Measurements from ENCODE around the gene KCNQ1OT1. TPM values are rescaled to one million over a fixed set of nuclear protein-coding genes. Genes with fewer than 3 reads are reported as not detected.

KCNQ1OT1 gene
- total and polyA plus RNA-seq, 2 of the 4 experiments (the other 2 are of a cell fraction) = 0.14 to 2.0 TPM

GRCh38 chr11:2663506-2663905, 36.3 kb downstream of the KCNQ1OT1 start:
- Histone ChIP-seq H3K9me1 (ENCODE audit: insufficient read depth, low read length) (no peaks in the 10 kb centered on the region), H2AK5ac (ENCODE audit: low read depth, low read length) (no peak overlapping the region), H3K9me3 (ENCODE audit: control insufficient read depth, insufficient read depth, low read length) (peaks cover 38% of the 10 kb centered on the region), H2AK9ac (replicated peaks; ENCODE audit: low read depth, low read length, poor library complexity) (no peak overlapping the region), H3K14ac (replicated peaks; ENCODE audit: low read depth, low read length) (no peak overlapping the region), H3K27me3 (ENCODE audit: control insufficient read depth, insufficient read depth, low read length) (peaks cover 2% of the 10 kb centered on the region; the same call in 1 of the 2 replicates), H3K79me1 (ENCODE audit: low read depth in 1 of 2, low read length in 2 of 2) (peaks cover 5 to 22% of the 10 kb centered on the region in 2 experiments; a peak in 1 of 4 replicates), H3K56ac (ENCODE audit: extremely low read depth, insufficient read depth, low read length) (no peak overlapping the region), H4K5ac (ENCODE audit: low read depth, low read length) (no peak overlapping the region), H4K20me1 (ENCODE audit: insufficient read depth, low read length) (peaks cover 24% of the 10 kb centered on the region), H3K23ac (ENCODE audit: low read depth, low read length) (no peak overlapping the region), H3K4ac (ENCODE audit: low read depth, low read length) (no peak overlapping the region), H2BK5ac (ENCODE audit: low read depth, low read length, poor library complexity, severe bottlenecking) (no peak overlapping the region), H4K8ac (ENCODE audit: low read depth in 2 of 2, low read length in 2 of 2) (no peak overlapping the region), H2AFZ (replicated peaks; ENCODE audit: low read length, poor library complexity) (no peak overlapping the region), H3K4me3 (ENCODE audit: insufficient read depth, low read depth, low read length) (no peak overlapping the region), H2BK15ac (ENCODE audit: low read depth, low read length) (no peak overlapping the region), H3K18ac (ENCODE audit: low read depth, low read length) (no peak overlapping the region), H3K36me3 (ENCODE audit: control insufficient read depth, insufficient read depth, low read length) (peaks cover 11% of the 10 kb centered on the region; the same call in 1 of the 2 replicates), H2BK120ac (ENCODE audit: low read depth, low read length) (no peak overlapping the region), H3K4me2 (ENCODE audit: low read depth, low read length) (no peak overlapping the region), H2BK20ac (ENCODE audit: low read depth, low read length) (no peak overlapping the region), H3K4me1 (ENCODE audit: control insufficient read depth, insufficient read depth, low read length) (no peaks in the 10 kb centered on the region), H3K27ac (ENCODE audit: insufficient read depth, low read length) (no peak overlapping the region), H4K91ac (ENCODE audit: insufficient read depth, low read depth, low read length) (no peak overlapping the region), H3K9ac (ENCODE audit: low read depth, low read length) (no peak overlapping the region)
- DNase-seq (no peak), ATAC-seq (ENCODE audit: low read depth) (no peak)
- dilution Hi-C loops (cut with HindIII; ENCODE audit: low sequenced_read_pairs, unreplicated experiment) (no loop called here), intact Hi-C loops (cut with micrococcal nuclease) (no loop called here), in situ Hi-C loops (cut with MboI; ENCODE audit: low sequenced_read_pairs) (no loop called here)
- no peak for TF ChIP-seq NFE2L2 (IDR thresholded peaks at IDR 0.05; ENCODE audit: low read depth, low read length)
- TF ChIP-seq RFX5 (IDR thresholded peaks at IDR 0.05; ENCODE audit: low read depth, low read length) = no peak
- TF ChIP-seq CEBPB (IDR thresholded peaks at IDR 0.05; ENCODE audit: low read depth, low read length) = no peak
- no peak for TF ChIP-seq FOS (IDR thresholded peaks at IDR 0.05; ENCODE audit: low read depth, low read length)
- no peak for TF ChIP-seq MAFK (IDR thresholded peaks at IDR 0.05; ENCODE audit: low read depth, low read length)
- no peak for TF ChIP-seq MAZ (IDR thresholded peaks at IDR 0.05; ENCODE audit: borderline replicate concordance, low read depth, low read length)
- TF ChIP-seq POLR2A (IDR thresholded peaks at IDR 0.05; ENCODE audit: low read depth, low read length) = no peak
- no peak for TF ChIP-seq RCOR1 (IDR thresholded peaks at IDR 0.05; ENCODE audit: insufficient replicate concordance, low read length)
- TF ChIP-seq CTCF (conservative IDR thresholded peaks at IDR 0.05; ENCODE audit: low read depth, low read length) = no peak
- no peak for TF ChIP-seq BHLHE40 (IDR thresholded peaks at IDR 0.05; ENCODE audit: low read depth, low read length)
- no peak for TF ChIP-seq USF2 (IDR thresholded peaks at IDR 0.05; ENCODE audit: low read depth, low read length)
- TF ChIP-seq SMC3 (IDR thresholded peaks at IDR 0.05; ENCODE audit: low read depth, low read length) = no peak
- no peak for TF ChIP-seq RAD21 (IDR thresholded peaks at IDR 0.05; ENCODE audit: low read length)
- POLR2A ChIA-PET (ENCODE audit: unreplicated experiment) = no interaction called here
- CTCF ChIA-PET = no interaction called here
- WGBS, 2 experiments (ENCODE audit: extremely low coverage in 2 of 2, insufficient read length in 1 of 2) = no CpG with 5 or more reads among the region's 2 CpGs
- no TSS peak for BruUV-seq (replicated peaks)
